AML-193 (cell line): ENCODE data around the gene SAP130.

Experiments
- DNase-seq, 2 experiments: peaks; one replicate each; lab custom pipeline; 2025; lab: John Stamatoyannopoulos, UW

Gene SAP130

DNA sequence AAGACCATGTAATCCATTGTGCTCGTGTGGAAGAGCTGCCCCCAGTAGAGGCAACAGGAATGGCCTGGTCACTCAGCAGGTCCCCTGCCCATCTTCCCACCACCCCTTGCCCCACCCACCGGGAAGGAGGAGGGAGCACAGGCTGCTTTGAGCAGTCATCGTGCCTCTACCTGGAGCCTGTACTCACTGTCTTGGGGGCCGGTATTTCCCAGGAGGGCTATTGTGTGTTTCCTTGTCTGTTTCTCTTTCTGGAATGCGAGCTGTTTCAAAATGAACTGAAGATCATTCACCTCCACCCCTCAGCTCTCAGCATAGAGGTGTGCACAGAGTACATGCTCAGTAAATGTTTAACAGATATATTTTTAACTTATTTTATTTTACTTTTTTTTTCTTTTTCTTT lies 134.4 kb downstream of the SAP130 start:
- DNase-seq, result no peak

DNA sequence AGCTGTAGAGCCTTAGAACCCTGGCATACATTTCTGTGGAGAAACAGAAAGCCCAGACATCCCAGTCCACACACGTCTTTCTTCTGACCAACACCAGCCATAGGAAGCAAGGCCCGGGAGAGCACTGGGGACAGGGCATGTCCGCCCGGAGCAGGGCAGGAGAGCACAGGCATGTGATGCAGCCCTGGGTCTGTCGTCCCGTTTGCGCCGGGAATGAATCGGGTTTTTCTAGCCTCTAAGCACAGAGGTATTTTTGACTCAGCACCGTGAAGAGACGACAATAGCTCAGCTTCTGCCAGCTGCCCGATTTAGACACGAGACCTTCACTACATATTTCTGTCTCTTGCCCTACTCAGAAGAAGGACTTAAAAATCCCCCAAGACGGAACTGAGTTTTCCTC lies 134.8 kb downstream of the SAP130 start:
- no peak for DNase-seq

DNA sequence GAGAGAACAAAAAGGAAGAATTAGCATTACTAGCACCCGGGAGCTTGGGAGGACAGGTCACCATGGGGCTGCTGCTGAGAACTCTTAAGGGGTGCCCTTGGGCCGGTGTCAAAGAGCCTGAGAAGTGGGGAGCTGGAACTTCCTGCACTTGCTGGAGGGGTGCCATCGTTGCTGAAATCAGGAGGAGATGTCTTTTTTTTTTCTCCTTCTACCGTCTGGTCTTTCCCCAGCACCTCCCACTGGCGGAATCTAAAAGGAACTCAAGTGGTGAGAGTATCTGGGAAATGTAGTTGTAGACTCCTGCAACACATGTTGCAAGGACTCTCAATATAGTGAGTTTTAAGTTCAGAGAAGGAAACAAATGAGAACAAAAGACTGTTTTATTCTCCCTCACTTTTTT lies 136.0 kb downstream of the SAP130 start:
- DNase-seq, result no peak
